Stimulated activated CD4-positive, alpha-beta T cell treated with anti-CD3 and anti-CD28 coated beads, Interleukin-15, amount 100 ng/mL, for 48 hours (primary cell): Measurements from ENCODE around the gene APLP1.
"Not testable (repeated sequence)": the region's sequence is repeated elsewhere in the genome, so short reads cannot be mapped to it uniquely, and the experiment has no call there.

Experiments used
- DNase-seq, 2 donors: peaks; one replicate each; pipeline ENCODE4 v3.0.0-alpha.2; 2020; ENCODE audit warnings: low read depth in 2 of 2

Gene APLP1

DNA sequence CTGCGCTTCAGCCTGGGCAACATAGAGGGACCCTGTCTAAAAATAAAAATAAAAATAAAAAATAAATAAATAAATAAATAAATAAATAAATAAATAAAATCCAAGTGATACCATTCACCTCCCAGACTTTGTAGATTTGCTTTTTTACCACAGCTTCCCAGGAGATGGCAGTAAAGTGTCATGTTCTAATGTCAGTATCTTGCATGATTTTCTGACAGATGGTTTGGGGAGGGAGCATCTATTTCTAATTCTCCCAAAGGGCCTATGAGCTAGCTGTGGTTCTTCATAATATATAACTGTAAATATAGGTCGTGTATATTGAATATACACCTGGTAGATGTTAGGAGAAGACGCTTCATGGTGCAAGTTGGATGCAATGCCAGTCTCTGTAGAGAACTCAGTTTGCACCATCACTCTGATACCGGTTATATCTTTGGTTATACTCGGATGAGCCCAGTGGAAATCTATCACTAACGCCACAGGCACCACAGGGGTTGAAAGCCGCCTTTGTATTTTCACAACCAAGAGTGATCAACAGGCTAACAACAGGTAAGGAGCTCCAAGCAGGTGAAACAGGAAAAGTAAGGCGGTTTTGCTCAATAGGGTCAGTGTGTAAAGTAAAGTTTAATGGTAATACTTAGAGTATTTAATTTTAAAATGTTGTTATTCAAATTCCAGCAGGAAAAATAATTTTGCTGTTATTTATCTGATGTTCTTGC, 13.9 kb downstream of the APLP1 start:
- DNase-seq: no peak

DNA sequence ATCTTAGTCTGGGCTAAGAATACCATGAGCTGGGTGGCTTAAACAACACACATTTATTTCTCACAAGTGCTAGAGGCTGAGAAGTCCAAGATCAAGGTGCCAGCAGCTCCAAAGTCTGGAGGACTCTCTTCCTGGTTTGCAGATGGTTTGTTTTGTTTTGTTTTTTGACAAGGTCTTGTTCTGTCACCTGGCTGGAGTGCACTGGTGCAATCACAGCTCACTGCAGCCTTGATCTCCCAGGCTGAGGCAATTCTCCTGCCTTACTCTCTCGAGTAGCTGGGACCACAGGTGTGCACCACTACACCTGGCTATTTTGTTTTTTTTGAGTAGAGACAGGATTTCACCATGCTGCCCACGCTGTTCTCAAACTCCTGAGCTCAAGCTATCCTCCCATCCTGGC, 15.5 kb downstream of the APLP1 start:
- no peak for DNase-seq

DNA sequence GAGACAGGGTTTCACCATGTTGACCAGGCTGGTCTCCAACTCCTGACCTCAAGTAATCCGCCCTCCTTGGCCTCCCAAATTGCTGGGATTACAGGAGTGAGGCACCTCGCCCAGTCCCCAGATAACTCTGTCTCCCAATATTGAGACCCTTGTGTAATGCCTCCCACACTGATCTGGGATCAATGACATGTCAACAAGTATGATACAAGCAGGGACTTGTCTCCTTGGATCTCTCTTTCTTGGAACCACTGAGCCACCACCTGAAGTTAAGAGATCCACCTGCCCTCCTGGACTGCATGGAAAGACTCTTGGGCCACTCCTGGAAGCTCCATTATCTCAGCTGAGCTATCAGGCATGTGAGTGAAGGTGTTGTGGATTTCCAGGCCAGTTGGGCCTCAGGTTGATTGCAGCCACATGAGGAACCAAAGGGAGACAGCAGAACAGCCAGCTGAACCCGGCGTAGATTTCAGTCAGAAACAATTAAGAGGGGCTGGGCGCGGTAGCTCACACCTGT, 16.9 kb downstream of the APLP1 start:
- no peak for DNase-seq

DNA sequence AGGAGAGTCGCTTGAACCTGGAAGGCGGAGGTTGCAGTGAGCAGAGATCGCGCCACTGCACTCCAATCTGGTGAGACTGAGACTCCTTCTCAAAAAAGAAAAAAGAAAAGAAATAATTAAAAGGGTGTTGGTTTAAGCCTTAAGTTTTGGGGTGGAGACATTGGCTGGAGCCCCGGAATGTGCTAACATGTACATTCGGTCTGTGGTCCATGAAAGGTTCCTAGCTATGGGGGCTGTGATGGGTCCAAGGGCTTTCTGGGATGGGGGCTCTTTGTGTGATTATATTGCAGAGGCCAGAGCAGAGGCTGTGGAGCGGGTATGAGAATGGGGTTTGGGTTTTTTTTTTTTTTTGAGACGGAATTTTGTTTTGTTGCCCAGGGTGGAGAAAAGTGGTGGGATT, 17.5 kb downstream of the APLP1 start:
- no peak for DNase-seq

DNA sequence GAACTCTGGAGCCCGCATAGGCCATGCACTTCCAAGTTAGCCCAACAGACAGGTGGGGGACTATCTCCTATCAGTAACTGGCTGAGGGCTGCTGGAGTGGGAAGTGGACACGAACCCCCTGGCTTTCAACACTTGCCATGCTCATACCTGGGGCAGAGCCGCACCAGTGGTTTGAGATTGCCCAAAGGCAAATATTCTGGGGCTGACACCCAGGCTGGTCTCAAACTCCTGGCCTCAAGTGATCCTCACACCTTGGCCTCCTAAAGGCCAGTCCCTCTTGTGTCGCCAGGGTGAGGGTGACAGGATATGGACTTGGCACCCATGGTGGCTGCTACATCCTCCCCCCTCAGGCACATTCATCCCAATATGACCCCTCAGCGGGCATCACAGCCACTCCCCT, 18.8 kb downstream of the APLP1 start:
- DNase-seq: no peak

DNA sequence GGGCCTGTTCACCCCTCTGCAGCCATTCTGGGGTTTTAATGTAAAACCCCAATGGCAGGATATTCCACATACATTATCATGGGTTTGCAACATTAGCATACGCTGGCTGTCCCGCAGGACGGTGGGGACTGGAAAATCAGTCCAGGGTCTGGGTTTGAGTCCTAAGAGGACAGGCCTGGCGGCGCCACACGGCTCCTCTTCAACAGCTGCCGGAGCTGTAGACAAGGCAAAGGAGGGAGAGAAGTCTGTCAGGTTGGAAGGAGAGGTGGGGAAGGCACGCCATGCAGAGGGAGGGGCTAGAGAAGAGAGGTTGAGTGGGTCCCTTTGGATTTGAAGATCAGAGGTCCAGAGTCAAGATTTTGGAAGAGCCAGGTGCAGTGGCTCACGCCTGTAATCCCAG, 20.0 kb downstream of the APLP1 start:
- no peak for DNase-seq

DNA sequence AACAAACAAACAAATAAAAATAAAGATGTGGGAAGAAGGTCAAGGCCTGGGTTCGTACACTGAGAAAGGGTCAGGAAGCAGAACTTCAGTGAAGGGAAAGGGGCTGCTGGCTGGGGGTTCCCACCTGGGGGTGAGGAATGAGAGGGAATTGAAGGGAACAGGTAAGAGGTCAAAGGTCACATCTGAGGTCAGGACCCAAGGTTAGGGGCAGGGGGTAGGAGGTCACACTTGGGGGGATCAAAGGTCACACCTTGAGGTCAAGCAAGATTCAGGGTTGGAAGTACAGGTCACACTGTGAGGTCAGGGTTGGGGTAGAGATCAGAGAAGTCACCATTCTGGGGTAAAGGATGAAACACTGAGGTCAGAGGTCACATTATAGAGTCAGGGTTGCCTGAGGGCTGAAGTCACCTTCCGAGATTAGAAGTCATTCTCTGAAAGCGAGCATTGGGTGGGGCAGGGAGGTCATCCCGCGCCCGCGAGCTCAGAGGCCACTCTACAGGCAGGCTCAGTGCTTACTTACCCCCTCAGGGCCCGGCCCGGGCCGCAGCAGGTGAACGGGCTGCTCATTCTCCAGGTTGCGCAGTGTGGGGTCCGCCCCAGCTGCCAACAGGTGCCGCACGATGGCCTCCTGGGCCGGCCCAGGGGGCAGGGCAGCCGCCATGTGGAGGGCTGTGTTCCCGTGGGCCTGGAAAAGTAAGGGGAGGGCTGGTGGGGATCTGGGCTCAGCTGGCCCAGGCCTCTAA, 21.2 kb downstream of the APLP1 start:
- DNase-seq: no peak

DNA sequence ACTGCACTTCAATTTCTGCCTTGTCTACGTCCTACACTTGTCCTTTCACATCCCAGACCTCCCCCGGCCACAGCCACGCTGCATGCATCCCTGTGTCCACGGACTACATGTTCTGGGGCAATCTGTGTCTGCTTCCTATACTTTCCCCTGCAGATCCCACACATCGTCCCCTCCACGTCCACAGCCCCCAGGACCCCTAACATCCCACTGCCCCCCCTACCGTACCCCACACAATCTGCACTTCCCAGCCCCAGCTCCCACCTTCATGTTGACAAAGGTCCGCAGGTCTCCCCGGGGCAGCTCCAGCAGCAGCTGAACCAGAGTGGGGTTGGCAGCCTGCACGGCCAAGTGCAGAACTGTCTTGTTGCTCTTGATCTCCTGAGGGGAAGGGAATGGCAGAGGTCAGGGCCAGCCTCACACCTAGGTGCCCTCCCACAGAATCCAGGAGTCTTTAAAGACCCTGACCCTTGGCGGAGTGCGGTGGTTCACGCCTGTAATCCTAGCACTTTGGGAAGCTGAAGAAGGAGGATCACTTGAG, 21.8 kb downstream of the APLP1 start:
- no peak for DNase-seq

DNA sequence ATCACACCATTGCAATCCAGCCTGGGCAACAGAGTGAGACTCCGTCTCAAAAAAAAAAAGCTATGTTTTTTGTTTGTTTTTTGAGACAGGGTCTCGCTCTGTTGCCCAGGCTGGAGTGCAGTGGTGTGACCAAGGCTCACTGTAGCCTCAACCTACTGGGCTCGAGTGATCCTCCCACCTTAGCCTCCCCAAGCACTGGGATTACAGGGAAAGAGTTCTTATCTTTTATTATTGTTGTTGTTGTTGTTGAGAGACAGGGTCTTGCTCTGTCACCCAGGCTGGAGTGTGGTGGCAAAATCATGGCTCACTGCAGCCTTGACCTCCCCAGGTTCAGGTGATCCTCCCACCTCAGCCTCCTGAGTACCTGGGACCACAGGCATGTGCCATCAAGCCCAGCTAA, 23.4 kb downstream of the APLP1 start:
- not testable (repeated sequence) for DNase-seq

DNA sequence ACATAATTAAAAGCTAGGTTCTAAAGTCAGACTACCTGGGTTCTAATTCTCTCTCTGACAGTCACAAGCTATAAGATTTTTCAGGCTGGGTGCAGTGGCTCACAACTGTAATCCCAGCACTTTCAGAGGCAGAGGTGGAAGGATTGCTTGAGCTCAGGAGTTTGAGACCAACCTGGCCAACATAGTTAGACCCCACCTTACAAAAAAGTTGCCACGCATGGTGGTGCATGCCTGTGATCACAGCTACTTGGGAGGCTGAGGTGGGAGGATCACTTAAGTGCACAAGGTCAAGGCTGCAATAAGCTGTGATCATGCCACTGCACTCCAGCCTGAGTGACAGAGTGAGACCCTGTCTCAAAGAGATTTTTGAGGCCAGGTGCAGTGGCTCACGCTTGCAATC, 26.0 kb downstream of the APLP1 start:
- DNase-seq: no peak

DNA sequence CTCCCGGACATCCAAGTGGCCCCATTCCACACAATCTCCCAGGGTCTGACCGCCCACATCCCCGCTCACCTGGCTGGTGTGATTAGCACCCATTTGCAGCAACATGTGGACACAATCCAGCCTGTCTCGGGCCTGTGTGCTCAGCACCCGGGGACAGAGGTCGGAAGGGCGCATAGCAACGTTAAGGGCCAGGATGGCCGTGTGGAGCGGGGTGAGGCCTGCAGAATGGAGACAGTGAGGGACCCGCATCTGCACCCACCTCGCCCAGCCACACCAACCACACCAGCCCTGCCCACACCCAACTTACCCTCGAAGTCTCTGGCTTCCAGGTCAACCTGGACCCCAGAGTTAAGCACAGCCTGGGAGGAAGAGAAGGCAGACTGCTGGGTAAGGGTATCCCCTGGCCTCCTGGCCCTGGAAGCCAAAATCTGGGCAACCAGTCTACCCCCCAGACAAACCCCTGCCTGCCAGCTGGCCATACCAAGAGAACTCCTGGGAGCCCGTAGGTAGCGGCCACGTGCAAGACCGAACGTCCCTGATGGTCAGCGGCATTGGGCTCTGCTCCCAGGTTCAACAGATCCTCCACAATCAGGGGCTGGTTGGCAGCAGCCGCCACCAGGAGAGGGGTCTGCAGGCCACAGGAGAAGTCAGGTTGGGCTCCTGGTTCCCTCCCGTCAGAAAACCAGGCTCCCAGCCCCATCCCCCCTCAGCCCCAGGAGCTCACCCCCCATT, 27.7 kb downstream of the APLP1 start:
- DNase-seq: no peak

DNA sequence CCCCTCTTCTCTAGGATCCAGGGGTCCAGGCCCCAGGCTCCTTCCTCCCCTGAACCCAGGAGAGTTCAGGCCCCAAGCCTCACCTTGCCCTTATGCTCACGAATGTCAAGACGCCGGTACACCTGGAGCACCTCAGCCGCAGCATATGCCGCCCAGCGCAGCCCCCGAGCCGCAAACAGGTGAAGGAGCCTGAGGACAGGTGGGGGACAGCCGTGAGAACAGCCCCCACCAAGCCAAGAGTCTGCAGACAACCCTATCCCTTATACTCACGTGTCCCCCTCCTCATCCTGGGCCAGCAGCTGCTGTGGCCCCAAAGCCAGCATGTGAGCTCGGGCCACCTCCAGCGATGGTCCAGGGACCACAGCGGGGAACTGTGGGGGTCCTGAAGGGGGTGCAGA, 28.3 kb downstream of the APLP1 start:
- DNase-seq: no peak

DNA sequence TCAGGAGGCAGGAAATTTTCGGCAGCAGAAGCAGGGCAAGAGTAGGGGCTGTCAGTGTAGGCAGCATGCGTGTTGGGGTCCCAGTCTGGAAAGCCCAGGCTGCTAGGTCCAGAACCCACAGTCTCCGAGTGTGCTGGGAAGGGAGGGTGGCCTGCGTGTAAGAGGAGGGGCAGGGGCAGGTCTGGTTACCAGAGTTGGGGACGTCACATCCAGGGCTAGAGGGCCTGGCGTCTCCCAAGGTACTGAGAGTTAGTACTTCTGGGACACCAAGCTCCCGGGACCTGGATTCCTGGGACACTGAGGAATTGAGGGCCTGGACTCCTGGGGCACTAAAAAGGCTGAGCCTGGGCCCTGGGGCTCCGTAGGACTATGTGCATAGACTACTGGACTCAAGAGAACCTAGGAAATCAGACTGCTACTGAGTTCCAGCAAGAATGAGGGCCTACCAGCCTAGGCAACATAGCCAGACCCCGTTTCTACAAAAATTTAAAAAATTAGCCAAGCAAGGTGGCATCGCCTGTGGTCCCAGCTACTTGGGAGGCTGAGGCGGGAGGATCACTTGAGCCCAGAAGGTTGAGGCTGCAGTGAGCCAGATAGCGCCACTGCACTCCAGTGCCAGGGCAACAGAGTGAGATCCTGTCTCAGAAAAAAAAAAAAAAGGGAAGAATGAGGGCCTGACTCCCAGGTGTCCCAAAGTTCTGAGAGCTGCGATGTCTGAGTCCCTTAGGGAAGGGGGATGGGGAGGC, 29.5 kb downstream of the APLP1 start:
- DNase-seq: no peak

DNA sequence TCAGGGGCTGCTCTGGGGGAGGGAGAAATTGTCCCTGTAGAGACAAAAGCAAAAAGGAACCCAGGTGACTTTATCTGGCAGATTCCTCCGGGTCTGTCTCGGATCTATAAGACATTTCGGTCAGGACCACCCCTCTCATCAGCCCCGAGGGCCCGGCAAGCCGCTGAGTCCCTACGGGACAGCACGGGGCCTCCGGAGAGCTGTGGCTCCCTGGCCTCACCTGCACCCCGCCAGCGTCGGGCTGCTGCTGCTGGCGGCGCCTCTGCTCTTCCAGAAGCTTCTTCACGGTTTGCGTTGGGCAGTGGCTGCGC, 30.1 kb downstream of the APLP1 start:
- DNase-seq: no peak

DNA sequence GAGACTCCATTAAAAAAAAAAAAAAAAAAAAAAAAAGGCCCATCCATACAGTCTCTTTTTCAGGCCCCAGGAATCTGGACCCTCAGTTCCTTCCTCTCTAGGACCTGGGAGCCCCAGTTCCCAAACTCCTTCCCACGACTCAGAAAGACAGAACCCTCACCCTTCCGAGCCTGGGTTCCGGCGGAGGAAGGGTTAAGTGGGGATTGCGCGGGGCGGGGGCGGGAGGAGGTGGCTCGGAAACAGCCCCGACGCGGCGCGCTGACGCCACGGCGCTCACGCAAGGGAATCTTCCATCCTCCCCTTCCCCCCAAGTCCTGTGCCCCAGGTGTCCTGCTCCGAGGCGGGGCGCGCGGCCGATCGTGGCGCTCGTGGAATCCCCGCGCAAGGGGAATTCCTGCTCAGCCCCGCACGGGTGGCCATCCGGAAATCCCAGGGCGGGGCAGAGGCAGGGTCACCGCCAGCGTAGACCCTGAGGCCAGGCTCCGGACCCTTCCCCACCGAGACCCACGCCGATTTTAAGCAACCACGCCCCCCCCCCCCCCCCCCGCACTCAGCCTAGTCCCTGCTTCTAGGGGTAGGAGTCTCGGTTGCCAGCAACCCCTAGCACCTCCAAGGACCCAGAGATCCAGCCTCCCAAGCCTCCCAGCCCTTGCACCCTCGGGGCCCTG, 31.3 kb downstream of the APLP1 start:
- DNase-seq: peak; percentile 71 to 77

DNA sequence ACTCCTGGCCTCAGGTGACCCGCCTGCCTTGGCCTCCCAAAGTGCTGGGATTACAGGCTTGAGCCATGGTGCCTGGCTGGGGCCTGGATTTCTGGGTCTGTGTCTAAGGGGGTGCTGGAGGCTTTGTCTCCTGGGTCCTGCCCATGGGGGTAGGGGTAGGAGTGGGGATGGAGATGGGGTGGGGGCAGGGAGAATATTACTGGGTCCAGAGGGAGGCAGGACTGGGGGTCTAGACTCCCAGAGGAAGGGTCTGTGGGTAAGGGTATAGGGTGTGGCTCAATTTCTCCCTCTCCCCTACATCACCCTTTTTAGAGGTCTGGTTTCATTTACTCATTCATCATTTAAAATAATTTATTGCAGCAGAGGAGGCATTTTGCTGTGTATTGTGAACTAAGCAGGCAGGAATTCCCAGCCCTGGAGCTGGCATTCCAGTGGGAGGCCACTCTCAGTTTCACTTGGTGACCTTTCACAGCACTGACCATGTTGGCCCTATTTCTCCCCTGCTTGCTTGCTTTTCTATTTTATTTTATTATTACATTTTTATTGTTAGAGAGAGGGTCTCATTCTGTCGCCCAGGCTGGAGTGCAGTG, 32.8 kb downstream of the APLP1 start:
- no peak for DNase-seq

DNA sequence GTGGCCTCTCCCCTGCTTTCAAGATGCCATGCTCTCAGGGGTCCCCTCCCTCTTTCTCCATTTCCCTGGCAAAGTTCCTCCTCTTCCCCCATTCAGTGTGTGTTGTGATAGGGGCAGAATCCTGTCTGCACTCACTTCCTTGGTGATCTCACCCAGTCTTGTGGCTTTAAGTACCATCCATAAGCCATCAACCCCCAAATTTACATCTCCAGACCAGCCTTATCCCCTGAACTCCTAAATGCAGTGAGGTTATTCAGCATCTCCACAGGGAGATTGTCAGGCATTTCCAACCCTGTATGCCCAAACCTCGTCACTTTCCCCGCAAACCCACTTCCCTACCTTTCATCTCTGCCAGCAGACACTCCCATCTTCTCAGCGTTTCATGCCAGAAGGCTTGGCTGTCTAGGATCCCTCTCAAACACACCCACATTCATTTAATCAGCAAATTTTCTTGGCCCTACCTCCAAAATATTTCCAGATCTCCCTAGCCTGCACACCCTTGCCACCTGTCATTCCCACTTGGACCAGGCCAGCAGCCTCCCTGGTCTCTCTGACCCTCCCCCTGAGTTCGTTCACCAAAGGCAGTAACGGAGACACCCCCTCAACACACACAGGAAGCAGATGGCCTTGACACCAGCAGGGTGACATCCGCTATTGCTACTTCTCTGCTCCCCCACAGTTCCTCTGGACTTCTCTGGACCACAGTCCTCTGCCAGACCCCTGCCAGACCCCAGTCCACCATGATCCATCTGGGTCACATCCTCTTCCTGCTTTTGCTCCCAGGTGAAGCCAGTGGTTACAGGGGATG, 33.7 kb downstream of the APLP1 start, which contains the start of gene HCST:
Gene HCST (plus strand): TSS at position 676 of the 808 bp plus-strand sequence. CDS start 65 bp downstream, at position 741.
- no peak for DNase-seq

DNA sequence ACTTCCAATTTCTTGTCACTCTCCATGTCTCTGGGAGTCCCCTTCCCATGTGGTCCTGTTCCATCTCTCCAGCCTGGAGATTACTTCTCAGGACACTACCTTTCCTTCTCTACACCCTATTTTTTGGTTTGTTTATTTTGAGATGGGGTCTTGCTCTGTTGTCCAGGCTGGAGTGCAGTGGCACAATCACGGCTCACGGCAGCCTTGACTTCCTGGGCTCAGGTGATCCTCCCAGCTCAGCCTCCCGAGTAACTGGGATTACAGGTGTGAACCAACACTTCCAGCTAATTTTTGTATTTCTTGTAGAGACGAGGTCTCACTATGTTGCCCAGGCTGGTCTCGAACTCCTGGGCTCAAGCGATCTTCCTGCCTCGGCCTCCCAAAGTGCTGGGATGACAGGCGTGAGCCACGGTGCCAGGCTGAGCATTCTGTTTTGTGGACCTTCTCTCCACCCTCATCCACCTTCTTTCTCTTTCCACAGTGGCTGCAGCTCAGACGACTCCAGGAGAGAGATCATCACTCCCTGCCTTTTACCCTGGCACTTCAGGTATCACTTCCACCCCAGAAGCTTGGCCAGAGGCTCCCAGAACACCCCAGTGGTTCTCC, 34.6 kb downstream of the APLP1 start:
- DNase-seq: no peak

DNA sequence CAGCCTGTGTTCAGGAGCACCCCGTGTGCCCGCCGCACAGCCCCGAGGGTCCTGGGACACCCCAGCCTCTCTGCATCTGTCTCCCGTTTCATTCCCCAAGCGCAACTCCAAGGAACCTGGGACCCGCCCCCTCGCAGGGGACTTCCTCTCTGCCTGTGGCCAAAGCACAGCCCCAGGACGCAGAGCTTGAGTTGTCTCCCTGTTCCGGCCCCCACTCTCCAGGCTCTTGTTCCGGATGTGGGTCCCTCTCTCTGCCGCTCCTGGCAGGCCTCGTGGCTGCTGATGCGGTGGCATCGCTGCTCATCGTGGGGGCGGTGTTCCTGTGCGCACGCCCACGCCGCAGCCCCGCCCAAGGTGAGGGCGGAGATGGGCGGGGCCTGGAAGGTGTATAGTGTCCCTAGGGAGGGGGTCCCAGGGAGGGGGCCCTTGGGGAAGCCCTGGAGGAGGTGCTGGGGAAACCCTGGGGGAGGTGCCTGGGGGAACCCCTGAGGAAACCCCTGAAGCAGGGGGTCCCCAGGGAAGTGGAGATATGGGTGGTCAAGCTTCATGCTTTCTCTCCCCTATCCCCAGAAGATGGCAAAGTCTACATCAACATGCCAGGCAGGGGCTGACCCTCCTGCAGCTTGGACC, 35.3 kb downstream of the APLP1 start:
- peak; percentile 74 to 82 for DNase-seq
